ENCODE data around the gene CD28. TPM values are rescaled to one million over a fixed set of nuclear protein-coding genes. Genes with fewer than 3 reads are reported as not detected.

The CD28 gene
- total and polyA plus RNA-seq, 9 of the 15 experiments (the other 6 are each of a cell fraction or from before 2014, with no cell fraction given), result 0.01 to 0.11 TPM; not detected in 7

GRCh38 chr2:203763938-203764664, 57.7 kb downstream of the CD28 start:
- Histone ChIP-seq H3K4me1 (replicated peaks in 1 of 2; ENCODE audit: control insufficient read depth in 2 of 2, insufficient read depth in 2 of 2, low read length in 2 of 2) (no peaks in the 10 kb centered on the region), H4K20me1 (replicated peaks; ENCODE audit: control insufficient read depth, insufficient read depth, low read length) (no peaks in the 10 kb centered on the region), H3K9ac (ENCODE audit: insufficient read depth in 1 of 2, low read depth in 2 of 2, low read length in 2 of 2) (no peak overlapping the region), H3K4me2 (ENCODE audit: insufficient read depth, low read length) (no peak overlapping the region), H3K4me3 (no peak overlapping the region), H3K79me2 (ENCODE audit: control insufficient read depth, insufficient read depth, low read length) (no peaks in the 10 kb centered on the region), H3K9me3 (replicated peaks; ENCODE audit: control insufficient read depth, insufficient read depth, low read depth, low read length) (no peaks in the 10 kb centered on the region), H3K9me1 (ENCODE audit: control insufficient read depth, insufficient read depth, low read length) (no peaks in the 10 kb centered on the region), H3K36me3 (ENCODE audit: control insufficient read depth, insufficient read depth, low read length) (no peaks in the 10 kb centered on the region), H3K27ac (ENCODE audit: extremely low read depth, low read depth, low read length) (no peak overlapping the region), H3K27me3 (ENCODE audit: control insufficient read depth in 2 of 2, insufficient read depth in 2 of 2, low read length in 2 of 2) (no peaks in the 10 kb centered on the region; a peak in 1 of 5 replicates), H2AFZ (ENCODE audit: low read depth, low read length) (no peak overlapping the region)
- DNase-seq (ENCODE audit: extremely low read depth in 1 of 4, low spot score in 3 of 4), result no peak
- in situ Hi-C loops (cut with MboI) (no loop called here), intact Hi-C loops (cut with micrococcal nuclease) (loop anchor here (5.0 kb wide), 1 partner anchor 143 kb away; no protein-coding TSS in a partner anchor)
- BruUV-seq (replicated peaks), result no TSS peak
- WGBS (ENCODE audit: insufficient coverage, low coverage, missing lambda C conversion rate), result 0% methylated on average over 8 of the region's 10 CpGs
- no peak for ATAC-seq
- CTCF ChIA-PET (ENCODE audit: low intra/inter-chr PET ratio), result no interaction called here
- POLR2A ChIA-PET, result interaction anchor here (0.6 kb wide), 1 partner anchor 14 kb away, joined by 3 read pairs; no protein-coding TSS in a partner anchor
- TF ChIP-seq CTCF (IDR thresholded peaks at IDR 0.05 in 2 of 3, conservative IDR thresholded peaks at IDR 0.05 in 1 of 3; ENCODE audit: insufficient read depth in 2 of 3, low read depth in 1 of 3, low read length in 3 of 3), result peak; percentile 7 to 33 (median 17); a peak in 1 of 6 replicates
- no peak for TF ChIP-seq KLF16 (IDR thresholded peaks at IDR 0.05)
- TF ChIP-seq TEAD2 (tag; IDR thresholded peaks at IDR 0.05), result no peak
- FAIRE-seq, result no peak

Data from K562 (cell line).